SK-N-MC (cell line): Measurements from ENCODE around the gene EFCC1.

ENCODE experiments used
- DNase-seq: peaks from one replicate; pipeline ENCODE4 v3.0.0-alpha.2; 2011; ENCODE audit warnings: low read depth, low spot score
- H3K27ac ChIP-seq: fragments of 200-600 bp; sonication (generic); 2 replicates; pipeline ENCODE4 v1.5.1; 2016; ENCODE audit warnings: mixed run types
- H3K36me3 ChIP-seq: fragments of 200-600 bp; sonication (generic); 2 replicates; pipeline ENCODE4 v1.6.1; 2017; ENCODE audit warnings: antibody characterized with exemption, low read length, mixed read lengths; ENCODE audit not compliant: insufficient read depth
- H3K4me3 ChIP-seq: fragments of 200-600 bp; sonication (generic); 2 replicates; pipeline ENCODE4 v1.5.1; 2016
- H3K9ac ChIP-seq: fragments of 200-600 bp; sonication (generic); 2 replicates; pipeline ENCODE4 v1.8.0; 2017; ENCODE audit warnings: mixed run types, mixed read lengths; ENCODE audit not compliant: insufficient read length
- H3K9me3 ChIP-seq: fragments of 200-600 bp; sonication (generic); 2 replicates; pipeline ENCODE4 v1.6.1; 2017; ENCODE audit warnings: low read depth, mild to moderate bottlenecking, antibody characterized with exemption, low read length, moderate library complexity, mixed read lengths
- EZH2 ChIP-seq: fragments of 200-600 bp; sonication (generic); IDR thresholded peaks from one replicate; pipeline ENCODE4 v1.6.1; 2017; ENCODE audit warnings: antibody characterized with exemption
- FOXP2 ChIP-seq: optimal IDR thresholded peaks from 2 replicates; pipeline ENCODE3; 2011; ENCODE audit warnings: mild to moderate bottlenecking, moderate library complexity; ENCODE audit not compliant: insufficient read depth; ENCODE audit errors: extremely low read length, control extremely low read depth
- POLR2AphosphoS5 ChIP-seq: IDR thresholded peaks from 2 replicates; pipeline ENCODE4 v1.6.1; 2012; ENCODE audit warnings: mild to moderate bottlenecking, low read depth, low read length, borderline replicate concordance

EFCC1 gene

DNA sequence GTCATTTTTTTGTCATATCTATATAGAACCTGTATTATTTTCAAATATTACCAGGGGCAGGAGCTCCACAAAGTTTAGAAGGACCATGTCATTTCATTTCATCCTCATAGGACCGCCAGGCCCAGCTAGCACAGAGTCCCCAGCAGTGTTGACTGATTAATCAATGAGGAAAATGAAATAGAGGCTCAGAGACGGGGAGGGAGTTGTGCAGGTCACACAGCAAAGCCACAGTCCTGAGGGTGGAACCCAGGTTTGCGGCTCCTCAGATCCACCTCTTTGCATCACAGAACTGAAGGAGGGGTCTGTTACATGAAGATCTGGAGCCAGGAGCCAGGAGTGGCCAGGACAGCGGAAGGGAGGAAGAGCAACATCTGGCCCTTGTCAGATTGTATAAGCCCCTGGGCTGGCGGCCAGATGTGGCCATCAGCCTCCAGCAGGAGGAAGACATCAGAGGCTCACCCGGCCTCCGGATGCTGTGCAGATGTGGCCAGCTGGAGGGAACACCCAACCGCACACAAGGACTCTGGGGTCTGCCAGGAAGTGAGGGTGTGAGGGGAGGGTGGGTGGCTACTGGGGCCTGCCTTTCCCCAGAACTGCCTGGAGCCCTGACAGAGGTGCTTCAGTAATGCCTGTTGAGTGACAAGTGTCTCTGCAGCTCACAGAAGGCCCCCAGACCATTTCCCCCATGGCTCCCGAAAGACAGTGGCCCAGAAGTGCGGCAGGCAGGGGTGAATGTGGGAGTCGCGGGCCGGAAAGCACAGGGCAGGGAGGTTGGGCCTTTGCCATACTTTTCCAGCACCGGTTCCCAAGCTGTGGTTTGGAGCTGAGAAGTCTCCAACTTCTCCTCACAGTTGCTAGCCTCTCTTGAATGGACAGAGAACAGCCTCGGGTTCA, 21.3 kb downstream of the EFCC1 start:
- no peak for DNase-seq
- Histone ChIP-seq H3K9me3 (no peaks in the 10 kb centered on the region), H3K27ac (peak overlapping the region; percentile 14; the same call in 1 of the 2 replicates), H3K9ac (no peak overlapping the region), H3K36me3 (no peaks in the 10 kb centered on the region), H3K4me3 (no peak overlapping the region)
- no peak for TF ChIP-seq EZH2
- TF ChIP-seq POLR2AphosphoS5: no peak
- TF ChIP-seq FOXP2: no peak

DNA sequence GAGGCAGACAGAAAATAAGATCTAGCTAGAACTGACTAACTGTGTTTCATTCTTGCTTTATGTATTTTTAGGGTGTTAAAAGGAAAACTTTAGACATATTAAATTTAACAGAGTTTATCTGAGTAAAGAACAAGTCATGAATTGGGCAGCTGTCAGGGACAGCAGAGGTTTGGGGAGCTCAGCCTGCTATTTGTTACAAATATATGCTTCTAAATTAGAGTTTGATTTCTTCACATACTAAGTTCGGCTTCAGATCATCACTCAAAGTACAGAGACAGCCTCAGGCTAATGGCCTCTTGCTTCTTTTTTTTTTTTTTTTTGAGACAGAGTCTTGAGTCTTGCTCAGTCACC, 21.9 kb downstream of the EFCC1 start:
- Histone ChIP-seq H3K4me3 (no peak overlapping the region), H3K9ac (no peak overlapping the region), H3K36me3 (no peaks in the 10 kb centered on the region), H3K27ac (peak overlapping the region; percentile 14; the same call in 1 of the 2 replicates), H3K9me3 (no peaks in the 10 kb centered on the region)
- no peak for TF ChIP-seq EZH2
- TF ChIP-seq FOXP2: no peak
- no peak for TF ChIP-seq POLR2AphosphoS5
- no peak for DNase-seq

DNA sequence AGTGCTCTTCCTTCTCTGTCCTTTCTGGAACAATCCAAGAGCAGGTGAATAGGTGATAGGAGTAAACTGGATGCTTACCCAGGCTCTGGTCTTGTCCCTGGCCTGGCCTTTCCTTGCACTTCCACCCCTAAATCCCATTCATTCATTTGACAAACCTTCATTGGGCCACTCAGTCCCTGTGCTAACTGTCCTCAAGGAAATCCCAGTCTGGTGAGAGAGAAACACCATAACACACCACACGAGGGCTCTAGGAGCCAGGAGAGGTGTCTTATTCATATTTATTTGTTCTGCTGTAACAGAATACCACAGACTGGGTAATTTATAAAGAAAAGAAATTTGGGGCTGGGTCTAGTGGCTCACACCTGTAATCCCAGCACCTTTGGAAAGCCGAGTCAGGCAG, 22.8 kb downstream of the EFCC1 start:
- Histone ChIP-seq H3K27ac (no peak overlapping the region), H3K36me3 (no peaks in the 10 kb centered on the region), H3K4me3 (no peak overlapping the region), H3K9me3 (no peaks in the 10 kb centered on the region), H3K9ac (no peak overlapping the region)
- TF ChIP-seq POLR2AphosphoS5 (no peak), FOXP2 (no peak), EZH2 (no peak)
- no peak for DNase-seq

DNA sequence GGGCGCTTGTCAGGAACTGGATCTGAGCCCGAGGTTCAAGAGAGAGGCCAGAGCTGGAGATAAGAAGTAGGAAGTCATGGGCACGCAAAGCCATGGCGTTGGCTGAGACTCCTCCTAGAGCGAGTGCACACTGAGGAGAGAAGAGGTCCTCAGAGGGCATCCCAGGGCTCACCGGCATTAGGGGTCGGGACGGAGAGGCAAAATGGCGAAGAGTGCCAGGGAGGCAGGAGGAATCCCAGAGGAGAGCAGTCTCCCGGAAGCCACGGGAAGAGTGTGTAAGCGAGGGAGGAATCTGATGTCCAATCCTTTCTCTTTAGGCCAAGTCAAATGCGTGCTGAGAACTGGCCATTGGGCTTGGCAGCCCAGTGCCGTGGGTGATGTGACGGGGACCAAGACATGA, 24.0 kb downstream of the EFCC1 start:
- TF ChIP-seq POLR2AphosphoS5 (no peak), FOXP2 (no peak), EZH2 (no peak)
- no peak overlapping the region for H3K9ac ChIP-seq
- no peak overlapping the region for H3K4me3 ChIP-seq
- no peaks in the 10 kb centered on the region for H3K36me3 ChIP-seq
- H3K27ac ChIP-seq: peak overlapping the region; percentile 85; the same call in 1 of the 2 replicates
- DNase-seq: no peak
- no peaks in the 10 kb centered on the region for H3K9me3 ChIP-seq

DNA sequence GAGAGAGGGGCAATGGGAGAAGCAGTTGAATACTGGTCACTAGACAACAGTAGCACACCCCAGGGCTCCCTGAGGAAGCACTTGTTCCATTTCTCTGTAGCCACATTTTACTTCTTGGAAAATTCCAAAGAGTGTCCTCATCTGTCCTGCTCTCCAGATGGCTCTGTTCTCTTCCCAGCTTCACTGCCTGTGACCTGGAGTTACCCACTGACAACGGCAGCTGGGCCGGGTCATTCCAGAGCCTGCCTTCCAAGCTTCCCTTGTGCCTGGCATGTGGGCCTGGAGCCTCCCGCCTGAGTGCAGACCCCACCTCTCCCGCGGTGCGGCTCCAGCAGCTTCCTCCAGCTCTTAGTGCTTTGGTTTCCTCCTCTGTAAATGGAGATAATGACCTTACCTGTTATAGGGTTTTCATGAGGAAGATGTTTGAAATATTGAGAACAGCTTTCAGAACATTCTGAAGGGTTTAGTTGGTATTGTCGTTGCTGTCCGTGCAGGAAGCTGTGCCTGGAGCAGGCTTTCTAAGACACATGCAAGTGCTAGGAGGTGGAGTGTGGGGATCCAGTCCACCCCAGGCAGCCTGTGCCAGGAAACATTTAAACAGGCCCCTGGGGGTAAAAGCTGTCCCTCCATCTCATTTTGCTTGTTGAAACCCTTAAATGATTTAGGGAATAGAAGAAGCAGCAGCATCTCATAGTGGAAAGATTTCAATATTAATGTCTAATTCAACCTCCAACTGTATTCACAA, 24.8 kb downstream of the EFCC1 start:
- no peak for TF ChIP-seq FOXP2
- TF ChIP-seq POLR2AphosphoS5: no peak
- TF ChIP-seq EZH2: no peak
- H3K4me3 ChIP-seq: peak overlapping the region; percentile 79
- peak overlapping the region; percentile 46 for H3K9ac ChIP-seq
- H3K9me3 ChIP-seq: no peaks in the 10 kb centered on the region
- DNase-seq: peak; percentile 34
- no peaks in the 10 kb centered on the region for H3K36me3 ChIP-seq
- peak overlapping the region; percentile 85 for H3K27ac ChIP-seq

DNA sequence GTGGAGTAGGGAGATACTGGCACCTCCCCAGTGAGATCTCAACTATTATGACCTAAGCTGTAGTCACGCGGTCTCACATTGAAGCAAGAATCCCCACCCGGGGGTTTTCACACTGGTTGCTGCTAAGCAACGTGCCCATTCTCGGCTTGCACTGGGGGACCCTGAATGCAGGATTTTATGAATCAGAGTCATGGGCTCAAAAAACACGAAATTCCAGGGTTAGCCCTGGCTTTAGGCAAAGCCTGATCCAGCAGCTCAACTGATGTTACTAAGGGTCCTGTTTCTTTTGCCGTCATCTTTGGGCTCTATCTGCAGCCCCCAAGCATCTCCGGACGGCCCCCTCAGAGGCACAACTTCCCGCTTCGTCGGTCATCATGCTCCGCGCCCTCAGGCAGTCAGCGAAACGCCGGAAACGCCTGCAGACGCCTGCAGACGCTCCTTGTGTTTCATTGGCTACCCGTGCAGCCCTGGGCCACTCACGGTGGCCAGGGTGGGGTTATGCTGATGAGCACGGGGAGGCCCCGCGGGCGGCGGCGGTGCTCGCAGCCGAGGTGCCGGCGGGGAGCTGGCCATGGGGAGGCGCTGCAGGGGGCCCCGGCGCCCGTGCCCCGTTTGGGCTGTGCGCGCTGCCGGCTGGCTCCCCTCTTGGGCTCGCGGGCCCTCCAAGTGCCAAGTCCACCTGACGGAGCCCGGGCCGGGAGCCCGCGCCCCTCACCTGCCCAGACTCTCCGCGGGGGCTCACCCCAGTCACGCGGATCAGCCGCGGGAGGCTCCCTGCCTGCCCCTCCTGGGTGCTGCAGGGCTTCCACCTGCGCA, 25.8 kb downstream of the EFCC1 start:
- peak; percentile 71 for DNase-seq
- H3K36me3 ChIP-seq: no peaks in the 10 kb centered on the region
- H3K4me3 ChIP-seq: peak overlapping the region; percentile 79
- H3K9ac ChIP-seq: peak overlapping the region; percentile 77
- H3K9me3 ChIP-seq: no peaks in the 10 kb centered on the region
- TF ChIP-seq POLR2AphosphoS5 (peak; percentile 84), FOXP2 (no peak)
- peak overlapping the region; percentile 89 for H3K27ac ChIP-seq

DNA sequence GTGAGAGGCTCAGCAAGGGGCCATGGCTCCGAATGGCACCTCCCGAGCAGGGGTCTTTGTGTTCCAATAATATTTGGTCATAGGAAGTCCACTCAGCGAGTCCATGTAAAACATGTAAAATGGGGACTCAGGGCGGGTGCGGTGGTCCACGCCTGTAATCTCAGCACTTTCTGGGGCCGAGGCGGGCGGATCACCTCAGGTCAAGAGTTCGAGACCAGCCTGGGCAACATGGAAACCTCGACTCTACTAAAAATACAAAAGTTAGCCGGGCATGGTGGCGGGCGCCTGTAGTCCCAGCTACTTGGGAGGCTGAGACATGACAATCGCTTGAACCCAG, 26.4 kb downstream of the EFCC1 start:
- DNase-seq: no peak
- H3K27ac ChIP-seq: peak overlapping the region; percentile 89
- TF ChIP-seq POLR2AphosphoS5: no peak
- TF ChIP-seq FOXP2: no peak
- TF ChIP-seq EZH2: no peak
- H3K9ac ChIP-seq: peak overlapping the region; percentile 77
- H3K36me3 ChIP-seq: no peaks in the 10 kb centered on the region
- no peaks in the 10 kb centered on the region for H3K9me3 ChIP-seq
- H3K4me3 ChIP-seq: peak overlapping the region; percentile 79

DNA sequence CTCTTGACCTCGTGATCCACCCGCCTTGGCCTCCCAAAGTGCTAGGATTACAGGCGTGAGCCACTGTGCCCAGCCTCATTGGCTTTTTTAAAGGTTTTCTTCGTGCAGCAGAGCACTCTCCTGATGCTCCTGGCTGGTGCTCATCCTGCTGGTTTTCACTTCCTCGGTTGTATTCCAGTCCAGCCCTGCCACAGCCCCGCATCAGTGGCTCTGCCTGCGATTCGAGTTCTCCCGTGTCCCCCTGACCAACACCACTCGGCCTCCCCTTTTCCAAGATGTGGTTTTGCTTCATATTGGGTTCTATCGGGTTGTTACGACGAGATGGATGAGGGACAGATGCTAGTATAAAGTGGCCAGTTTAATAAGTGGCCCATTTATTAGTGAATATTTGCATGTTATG, 27.8 kb downstream of the EFCC1 start:
- no peak for DNase-seq
- Histone ChIP-seq H3K9ac (no peak overlapping the region), H3K9me3 (no peaks in the 10 kb centered on the region), H3K36me3 (no peaks in the 10 kb centered on the region), H3K27ac (no peak overlapping the region), H3K4me3 (no peak overlapping the region)
- TF ChIP-seq POLR2AphosphoS5 (no peak), EZH2 (no peak), FOXP2 (no peak)
